ENCODE data around the gene NAV2. TPM values are rescaled to one million over a fixed set of nuclear protein-coding genes. Genes with fewer than 3 reads are reported as not detected.

Gene NAV2
- total RNA-seq, 1 donor from 2014 or later, result 31.4 TPM

DNA sequence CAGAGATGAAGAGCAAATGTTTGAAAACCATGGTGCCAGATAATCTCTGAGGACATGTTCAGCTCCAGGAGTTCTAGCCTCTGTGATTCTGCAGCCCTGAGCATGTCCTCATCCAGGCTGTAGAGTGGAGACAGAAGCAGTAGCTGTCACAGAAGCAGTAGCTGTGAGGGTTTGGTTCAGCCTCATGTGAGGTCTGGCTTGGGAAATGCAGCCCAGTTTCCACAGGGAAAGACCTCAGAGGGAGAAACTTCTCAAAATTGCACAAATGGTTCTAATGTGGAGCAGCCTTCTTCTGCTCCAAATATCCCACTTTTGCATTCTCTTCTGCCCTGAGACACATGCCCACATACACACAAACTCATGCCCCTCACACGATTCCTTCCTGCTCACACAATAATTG, 399.2 kb downstream of the NAV2 start:
- Mint-ChIP-seq H3K36me3 (ENCODE audit: unreplicated experiment) (peaks cover 20% of the 10 kb centered on the region), H3K27me3 (ENCODE audit: unreplicated experiment) (no peaks in the 10 kb centered on the region), H3K9me3 (ENCODE audit: unreplicated experiment) (no peaks in the 10 kb centered on the region), H3K27ac (ENCODE audit: unreplicated experiment) (peak overlapping the region; percentile 96), H3K4me3 (ENCODE audit: unreplicated experiment) (peak overlapping the region; percentile 18), H3K4me1 (ENCODE audit: unreplicated experiment) (peaks cover 76% of the 10 kb centered on the region)
- TF ChIP-seq, protein P1, sequence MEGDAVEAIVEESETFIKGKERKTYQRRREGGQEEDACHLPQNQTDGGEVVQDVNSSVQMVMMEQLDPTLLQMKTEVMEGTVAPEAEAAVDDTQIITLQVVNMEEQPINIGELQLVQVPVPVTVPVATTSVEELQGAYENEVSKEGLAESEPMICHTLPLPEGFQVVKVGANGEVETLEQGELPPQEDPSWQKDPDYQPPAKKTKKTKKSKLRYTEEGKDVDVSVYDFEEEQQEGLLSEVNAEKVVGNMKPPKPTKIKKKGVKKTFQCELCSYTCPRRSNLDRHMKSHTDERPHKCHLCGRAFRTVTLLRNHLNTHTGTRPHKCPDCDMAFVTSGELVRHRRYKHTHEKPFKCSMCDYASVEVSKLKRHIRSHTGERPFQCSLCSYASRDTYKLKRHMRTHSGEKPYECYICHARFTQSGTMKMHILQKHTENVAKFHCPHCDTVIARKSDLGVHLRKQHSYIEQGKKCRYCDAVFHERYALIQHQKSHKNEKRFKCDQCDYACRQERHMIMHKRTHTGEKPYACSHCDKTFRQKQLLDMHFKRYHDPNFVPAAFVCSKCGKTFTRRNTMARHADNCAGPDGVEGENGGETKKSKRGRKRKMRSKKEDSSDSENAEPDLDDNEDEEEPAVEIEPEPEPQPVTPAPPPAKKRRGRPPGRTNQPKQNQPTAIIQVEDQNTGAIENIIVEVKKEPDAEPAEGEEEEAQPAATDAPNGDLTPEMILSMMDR (IDR thresholded peaks at IDR 0.05), result no peak
- no peak for DNase-seq (ENCODE audit: extremely low spot score, unreplicated experiment)

- Mint-ChIP-seq H3K27me3 (ENCODE audit: unreplicated experiment) (no peaks in the 10 kb centered on the region), H3K27ac (ENCODE audit: unreplicated experiment) (peak overlapping the region; percentile 96), H3K9me3 (ENCODE audit: unreplicated experiment) (no peaks in the 10 kb centered on the region), H3K4me3 (ENCODE audit: unreplicated experiment) (no peak overlapping the region), H3K4me1 (ENCODE audit: unreplicated experiment) (peaks cover 80% of the 10 kb centered on the region), H3K36me3 (ENCODE audit: unreplicated experiment) (peaks cover 25% of the 10 kb centered on the region)
- TF ChIP-seq, protein P1 (IDR thresholded peaks at IDR 0.05), result no peak
- no peak for DNase-seq (ENCODE audit: extremely low spot score, unreplicated experiment)
Measured at GRCh38 chr11:20112291-20113148, 399.9 kb downstream of the NAV2 start.

DNA sequence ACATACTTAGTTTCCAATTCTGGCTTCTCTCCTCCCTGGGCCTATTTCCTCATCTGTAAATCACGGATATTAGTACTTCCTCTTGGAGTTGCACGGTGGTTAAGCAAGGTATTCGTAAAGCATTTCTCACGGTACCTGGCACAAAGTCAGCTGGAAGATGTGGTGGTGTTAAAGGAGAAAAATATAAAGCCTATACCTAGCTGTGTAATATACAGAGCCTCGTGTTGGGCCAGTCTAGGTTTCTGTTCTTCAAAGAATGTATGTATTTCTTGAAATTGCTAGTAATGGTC, 400.5 kb downstream of the NAV2 start:
- H3K9me3 Mint-ChIP-seq (ENCODE audit: unreplicated experiment), result no peaks in the 10 kb centered on the region
- peak overlapping the region; percentile 96 for H3K27ac Mint-ChIP-seq (ENCODE audit: unreplicated experiment)
- DNase-seq (ENCODE audit: extremely low spot score, unreplicated experiment), result no peak
- TF ChIP-seq, protein P1 (IDR thresholded peaks at IDR 0.05), result no peak
- H3K4me3 Mint-ChIP-seq (ENCODE audit: unreplicated experiment), result no peak overlapping the region
- H3K27me3 Mint-ChIP-seq (ENCODE audit: unreplicated experiment), result no peaks in the 10 kb centered on the region
- peaks cover 25% of the 10 kb centered on the region for H3K36me3 Mint-ChIP-seq (ENCODE audit: unreplicated experiment)
- H3K4me1 Mint-ChIP-seq (ENCODE audit: unreplicated experiment), result peaks cover 74% of the 10 kb centered on the region

GRCh38 chr11:20114588-20114987, 402.0 kb downstream of the NAV2 start:
- H3K9me3 Mint-ChIP-seq (ENCODE audit: unreplicated experiment), result no peaks in the 10 kb centered on the region
- no peaks in the 10 kb centered on the region for H3K27me3 Mint-ChIP-seq (ENCODE audit: unreplicated experiment)
- DNase-seq (ENCODE audit: extremely low spot score, unreplicated experiment), result no peak
- H3K4me3 Mint-ChIP-seq (ENCODE audit: unreplicated experiment), result no peak overlapping the region
- peaks cover 68% of the 10 kb centered on the region for H3K4me1 Mint-ChIP-seq (ENCODE audit: unreplicated experiment)
- TF ChIP-seq, protein P1 (IDR thresholded peaks at IDR 0.05), result no peak
- peak overlapping the region; percentile 86 for H3K27ac Mint-ChIP-seq (ENCODE audit: unreplicated experiment)
- peaks cover 36% of the 10 kb centered on the region for H3K36me3 Mint-ChIP-seq (ENCODE audit: unreplicated experiment)

GRCh38 chr11:20116825-20117224, 404.2 kb downstream of the NAV2 start:
- TF ChIP-seq, protein P1 (IDR thresholded peaks at IDR 0.05), result no peak
- Mint-ChIP-seq H3K27ac (ENCODE audit: unreplicated experiment) (peak overlapping the region; percentile 41), H3K27me3 (ENCODE audit: unreplicated experiment) (no peaks in the 10 kb centered on the region), H3K9me3 (ENCODE audit: unreplicated experiment) (no peaks in the 10 kb centered on the region), H3K4me3 (ENCODE audit: unreplicated experiment) (no peak overlapping the region), H3K4me1 (ENCODE audit: unreplicated experiment) (peaks cover 63% of the 10 kb centered on the region), H3K36me3 (ENCODE audit: unreplicated experiment) (peaks cover 49% of the 10 kb centered on the region)
- DNase-seq (ENCODE audit: extremely low spot score, unreplicated experiment), result no peak

Data from osteocyte (in vitro differentiated cells).